GM19035 (cell line): ENCODE data around the gene SMYD3.
A peak's percentile ranks its signal among the peaks of the same experiment; 100 is the strongest.
"Not testable (repeated sequence)": the region's sequence is repeated elsewhere in the genome, so short reads cannot be mapped to it uniquely, and the experiment has no call there.

Experiments used
- ATAC-seq: cut with Tn5 transposase; IDR thresholded peaks from one replicate; pipeline ENCODE4 v1.9.1; 2021; ENCODE audit not compliant: unreplicated experiment

SMYD3 gene

GRCh38 chr1:245827301-245827700, 679.8 kb downstream of the SMYD3 start:
- no peak for ATAC-seq

DNA sequence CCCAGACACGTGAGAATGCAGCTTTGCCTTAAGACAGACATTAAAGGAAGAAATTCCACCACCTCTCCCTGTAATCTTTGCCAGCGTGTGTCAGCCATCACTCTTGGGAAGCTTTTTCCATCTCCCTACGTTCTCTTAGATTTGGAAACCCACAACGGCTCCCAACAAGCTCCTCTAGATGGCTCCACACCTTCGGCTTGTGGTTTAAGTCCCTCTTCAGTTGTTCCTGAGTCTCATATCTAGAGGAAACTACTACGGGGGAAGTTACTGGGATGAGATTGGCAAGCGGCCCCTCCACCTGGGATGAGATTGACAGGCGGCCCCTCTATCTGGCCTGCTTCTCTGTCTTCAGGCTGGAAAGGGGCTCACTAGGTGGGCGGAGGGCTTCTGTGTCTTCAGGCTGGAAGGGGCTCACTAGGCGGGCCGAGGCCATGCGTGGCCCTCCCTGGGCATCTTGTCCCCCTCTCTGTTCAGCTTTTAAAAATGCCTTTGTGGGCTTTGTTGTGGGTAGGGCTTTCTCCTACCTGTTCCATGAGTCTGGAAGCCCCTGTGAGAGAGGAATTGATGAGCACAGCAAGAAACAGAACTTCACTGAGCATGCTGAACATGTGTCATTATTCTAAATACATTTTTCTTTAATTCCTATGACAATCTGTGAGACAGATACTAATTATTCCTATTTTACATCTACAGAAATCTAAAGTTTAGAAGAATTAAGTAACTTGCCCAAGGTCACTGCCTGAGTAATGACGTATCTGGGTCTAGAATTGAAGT, 681.8 kb downstream of the SMYD3 start:
- no peak for ATAC-seq

DNA sequence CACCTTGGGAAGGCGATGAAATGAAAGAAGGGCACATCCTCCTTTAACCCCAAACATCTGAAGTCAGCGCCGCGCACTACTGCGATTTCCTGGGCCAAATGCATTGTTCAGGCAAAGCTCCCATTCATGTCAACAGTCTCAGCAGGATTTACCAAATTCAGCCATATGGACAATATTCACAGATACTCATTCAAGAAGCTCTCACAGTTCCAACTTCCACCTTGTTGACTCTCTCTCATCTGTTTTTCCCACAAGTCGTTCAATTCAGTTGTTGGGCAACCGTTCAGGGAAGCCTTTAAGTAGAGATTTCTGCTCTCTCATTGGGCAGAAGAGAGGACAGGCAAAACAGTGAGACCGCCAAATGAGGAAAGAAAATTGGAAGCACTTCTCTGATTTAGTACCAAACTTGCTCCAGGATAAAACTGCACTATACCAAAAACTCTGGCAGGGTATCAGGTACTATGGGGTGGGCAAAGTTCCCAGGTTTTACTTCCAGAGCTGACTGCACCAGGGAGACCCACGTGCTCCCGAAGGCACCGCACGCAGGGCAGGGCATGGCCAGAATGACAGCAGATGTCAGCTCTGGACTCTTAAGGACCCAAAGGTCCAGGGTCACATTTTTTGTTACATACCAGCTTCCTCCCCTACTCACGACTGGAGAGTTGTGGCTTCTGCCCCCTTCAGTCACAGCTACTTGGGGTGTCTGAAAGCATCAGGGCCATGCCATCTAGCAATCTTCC, 683.5 kb downstream of the SMYD3 start:
- no peak for ATAC-seq

GRCh38 chr1:245822996-245823395, 684.1 kb downstream of the SMYD3 start:
- no peak for ATAC-seq

GRCh38 chr1:245818363-245818762, 688.7 kb downstream of the SMYD3 start:
- not testable (repeated sequence) for ATAC-seq

DNA sequence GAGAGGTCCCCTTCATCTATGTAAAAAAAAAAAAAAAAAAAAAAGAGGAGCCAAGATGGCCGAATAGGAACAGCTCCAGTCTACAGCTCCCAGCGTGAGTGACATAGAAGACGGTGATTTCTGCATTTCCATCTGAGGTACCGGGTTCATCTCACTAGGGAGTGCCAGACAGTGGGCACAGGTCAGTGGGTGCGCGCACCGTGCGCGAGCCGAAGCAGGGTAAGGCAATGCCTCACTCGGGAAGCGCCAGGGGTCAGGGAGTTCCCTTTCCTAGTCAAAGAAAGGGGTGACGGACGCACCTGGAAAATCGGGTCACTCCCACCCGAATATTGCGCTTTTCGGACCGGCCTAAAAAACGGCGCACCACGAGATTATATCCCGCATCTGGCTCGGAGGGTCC, 690.6 kb downstream of the SMYD3 start:
- not testable (repeated sequence) for ATAC-seq

- no peak for ATAC-seq
Observed at GRCh38 chr1:245814651-245815050, 692.4 kb downstream of the SMYD3 start.

GRCh38 chr1:245812278-245812677, 694.8 kb downstream of the SMYD3 start:
- no peak for ATAC-seq

GRCh38 chr1:245810789-245811337, 696.2 kb downstream of the SMYD3 start:
- ATAC-seq = no peak

DNA sequence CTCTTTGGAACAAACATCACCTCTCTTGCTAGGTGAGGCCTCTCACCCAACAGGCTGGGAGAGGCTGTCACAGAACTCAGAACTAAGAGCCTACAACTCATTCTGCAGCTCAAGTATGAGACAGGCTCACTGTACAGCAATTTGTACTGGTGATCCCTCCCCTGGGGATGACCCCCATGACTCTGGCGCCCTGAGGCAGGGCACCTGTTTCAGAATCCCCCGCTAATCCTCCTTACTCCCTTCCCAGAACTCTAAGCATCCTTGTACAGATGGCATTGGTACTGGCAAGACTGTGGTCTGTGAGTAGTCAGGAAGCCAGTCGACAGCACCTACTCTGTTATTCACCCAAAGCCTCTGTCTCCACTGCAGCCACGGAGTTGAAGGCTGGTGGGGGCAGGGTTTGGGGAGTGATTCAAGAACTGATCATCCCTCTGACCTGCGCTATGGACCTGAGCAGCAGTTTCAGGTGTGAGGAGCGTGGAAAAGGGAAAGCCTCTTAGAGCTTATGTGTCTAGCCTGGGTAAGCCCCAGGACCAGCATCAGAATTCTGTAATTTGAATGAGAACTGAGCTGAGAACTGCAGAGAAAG, 696.8 kb downstream of the SMYD3 start:
- no peak for ATAC-seq

GRCh38 chr1:245809361-245809760, 697.7 kb downstream of the SMYD3 start:
- no peak for ATAC-seq

DNA sequence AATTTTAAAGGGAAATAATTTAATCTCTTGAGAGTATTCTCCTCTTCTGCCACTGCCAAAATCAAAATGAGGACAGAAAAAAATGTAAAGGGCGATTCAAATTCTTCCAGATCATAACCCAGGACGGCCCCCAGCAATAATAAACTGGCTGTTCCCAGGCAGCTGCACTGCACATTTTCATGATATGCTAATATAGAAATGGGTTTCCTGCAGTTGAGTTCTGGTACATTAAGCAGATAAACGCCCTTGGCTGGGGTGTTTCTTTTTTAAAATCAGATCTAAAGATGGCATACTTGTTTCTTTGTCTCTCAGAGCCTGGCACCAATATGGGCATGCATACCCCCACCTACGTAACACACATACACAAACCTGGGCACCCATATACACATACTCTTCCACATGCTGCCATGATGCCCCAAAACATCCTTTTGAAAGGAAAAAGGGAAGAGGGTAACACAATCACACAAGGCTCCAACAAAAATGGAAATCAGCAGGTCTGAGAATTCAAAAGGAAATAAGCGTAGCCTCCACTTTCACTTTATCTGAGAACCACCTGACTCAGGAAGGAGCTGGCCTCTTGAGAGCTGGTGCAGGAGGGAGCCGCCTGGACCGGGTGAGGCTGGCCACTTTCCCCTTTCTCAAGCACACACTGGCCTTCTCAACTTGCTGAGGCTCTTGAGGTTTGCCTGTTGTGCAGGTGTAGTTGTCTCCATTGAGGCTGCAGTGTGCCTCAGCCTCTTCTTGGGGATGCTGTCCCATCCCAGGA, 698.9 kb downstream of the SMYD3 start:
- no peak for ATAC-seq

GRCh38 chr1:245807306-245807705, 699.8 kb downstream of the SMYD3 start:
- ATAC-seq = peak; percentile 77

GRCh38 chr1:245805532-245805931, 701.5 kb downstream of the SMYD3 start:
- no peak for ATAC-seq

DNA sequence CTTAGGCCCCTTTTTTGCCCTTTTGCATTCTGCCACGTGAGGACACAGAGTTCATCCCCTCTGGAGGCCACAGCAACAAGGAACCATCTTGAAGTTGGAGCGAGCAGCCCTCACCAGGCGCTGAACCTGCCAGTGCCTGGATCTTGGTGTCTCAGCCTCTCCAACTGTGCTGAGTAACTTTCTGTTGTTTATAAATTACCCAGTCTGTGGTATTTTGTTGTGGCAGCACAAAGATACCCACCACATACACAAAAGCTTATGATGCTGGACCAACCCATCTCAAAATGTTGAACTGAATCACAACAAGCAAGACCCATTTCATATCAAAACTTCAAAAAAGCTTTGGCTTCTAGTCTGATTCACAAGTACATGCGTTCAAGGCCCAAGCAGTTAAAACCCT, 702.4 kb downstream of the SMYD3 start:
- ATAC-seq = no peak

- ATAC-seq = no peak
Observed at GRCh38 chr1:245803666-245804037, 703.4 kb downstream of the SMYD3 start.

- no peak for ATAC-seq
Observed at GRCh38 chr1:245802941-245803665, 704.0 kb downstream of the SMYD3 start.

DNA sequence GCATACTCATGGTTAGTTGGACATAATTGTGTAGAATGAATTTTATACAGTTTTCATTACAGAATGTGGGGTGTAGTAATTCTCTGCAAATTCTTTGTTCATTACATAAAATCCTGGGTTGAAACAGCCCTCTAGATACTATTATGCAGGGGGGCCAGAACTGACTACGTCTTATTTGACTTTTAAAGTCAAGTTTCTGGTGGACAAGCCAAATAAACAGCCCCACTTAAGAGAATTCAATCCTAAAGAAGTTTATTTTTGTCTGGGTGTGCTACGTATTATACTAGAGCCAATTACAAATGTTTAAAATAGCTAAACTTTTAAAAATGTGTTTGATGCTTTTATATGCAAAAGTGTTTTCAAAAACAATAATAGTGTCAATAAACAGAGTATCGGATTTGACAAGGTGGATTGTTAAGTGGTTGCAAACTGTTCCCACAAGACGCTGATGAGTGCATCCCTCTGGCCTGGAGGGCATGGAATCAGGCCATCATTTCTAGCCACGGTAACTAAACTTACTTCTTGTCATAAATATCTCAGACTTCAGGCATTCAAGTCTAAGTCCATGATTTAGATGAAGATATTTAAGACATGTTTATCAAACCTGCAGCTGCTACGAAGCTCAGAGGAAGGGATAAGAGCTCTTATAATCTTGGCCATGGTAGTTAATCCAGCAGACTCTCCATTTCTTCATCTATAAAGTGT, 706.0 kb downstream of the SMYD3 start:
- no peak for ATAC-seq

- no peak for ATAC-seq
Observed at GRCh38 chr1:245798349-245798711, 708.7 kb downstream of the SMYD3 start.
